Upper lobe of right lung (tissue), 1 donor: ENCODE data around the gene EXOSC3. TPM values are rescaled to one million over a fixed set of nuclear protein-coding genes. Genes with fewer than 3 reads are reported as not detected.
A peak's percentile ranks its signal among the peaks of the same experiment; 100 is the strongest.
"Not testable (repeated sequence)": the region's sequence is repeated elsewhere in the genome, so short reads cannot be mapped to it uniquely, and the experiment has no call there.

Experiments
- ATAC-seq: fragments of 200-7000 bp; cut with Tn5 transposase; one replicate; pipeline ENCODE4 v1.9.1; 2020; ENCODE audit warnings: mild to moderate bottlenecking, moderate library complexity
- DNase-seq: peaks from one replicate; pipeline ENCODE4 v3.0.0-alpha.2; 2020
- H3K27ac ChIP-seq: fragments of 200-600 bp; one replicate; pipeline ENCODE4 v1.8.0; 2022
- H3K27me3 ChIP-seq: fragments of 200-600 bp; one replicate; pipeline ENCODE4 v1.8.0; 2022; ENCODE audit warnings: mild to moderate bottlenecking
- H3K36me3 ChIP-seq: fragments of 200-600 bp; one replicate; pipeline ENCODE4 v1.8.0; 2022
- H3K4me1 ChIP-seq: fragments of 200-600 bp; one replicate; pipeline ENCODE4 v1.8.0; 2022
- H3K4me3 ChIP-seq: fragments of 200-600 bp; one replicate; pipeline ENCODE4 v1.8.0; 2022; ENCODE audit warnings: mild to moderate bottlenecking
- H3K9me3 ChIP-seq: fragments of 200-600 bp; one replicate; pipeline ENCODE4 v1.8.0; 2022
- intact Hi-C: fragments of 100-400 bp; cut with DNase I; formaldehyde crosslinking; loops from one replicate; pipeline ENCODE4 v1.11.0; 2022
- long read RNA-seq: library from polyadenylated mRNA; unstranded; transcript quantifications from one replicate; pipeline ENCODE4 v2.0.0, GENCODE V29; 2021
- total RNA-seq: library from RNA; stranded (reverse); fragmentation: NEBNext Ultra II Directional; extraction: Animal tissue kit (Norgen Biotek cat#: 25700); gene quantifications from one replicate; pipeline ENCODE4 v1.2.1, GENCODE V29; 2021
- TF ChIP-seq, protein P1 (sequence below): fragments of 200-600 bp; IDR thresholded peaks from one replicate; pipeline ENCODE4 v1.8.0; 2022; ENCODE audit warnings: antibody characterized with exemption
- donor health status: DM: no; HTN: yes; CAD: no; lungs with severe emphysema.

EXOSC3 gene
- total RNA-seq, result 23.7 TPM
- long read RNA-seq, transcript EXOSC3-201 (4 exons, 1,806 nt), result major isoform, 11 of 15 reads
- long read RNA-seq, partial matches to known transcripts, result 0 of 15 reads
- long read RNA-seq, other reads (novel, unspliced or antisense), result 2 of 15 reads

- Histone ChIP-seq H3K9me3 (no peaks in the 10 kb centered on the region), H3K4me3 (peak within 1 kb of the TSS; percentile 99), H3K27me3 (no peaks in the 10 kb centered on the region), H3K27ac (peak within 1 kb of the TSS; percentile 88), H3K36me3 (peaks cover 40% of the 10 kb centered on the region), H3K4me1 (peaks cover 16% of the 10 kb centered on the region)
- TF ChIP-seq, protein P1, sequence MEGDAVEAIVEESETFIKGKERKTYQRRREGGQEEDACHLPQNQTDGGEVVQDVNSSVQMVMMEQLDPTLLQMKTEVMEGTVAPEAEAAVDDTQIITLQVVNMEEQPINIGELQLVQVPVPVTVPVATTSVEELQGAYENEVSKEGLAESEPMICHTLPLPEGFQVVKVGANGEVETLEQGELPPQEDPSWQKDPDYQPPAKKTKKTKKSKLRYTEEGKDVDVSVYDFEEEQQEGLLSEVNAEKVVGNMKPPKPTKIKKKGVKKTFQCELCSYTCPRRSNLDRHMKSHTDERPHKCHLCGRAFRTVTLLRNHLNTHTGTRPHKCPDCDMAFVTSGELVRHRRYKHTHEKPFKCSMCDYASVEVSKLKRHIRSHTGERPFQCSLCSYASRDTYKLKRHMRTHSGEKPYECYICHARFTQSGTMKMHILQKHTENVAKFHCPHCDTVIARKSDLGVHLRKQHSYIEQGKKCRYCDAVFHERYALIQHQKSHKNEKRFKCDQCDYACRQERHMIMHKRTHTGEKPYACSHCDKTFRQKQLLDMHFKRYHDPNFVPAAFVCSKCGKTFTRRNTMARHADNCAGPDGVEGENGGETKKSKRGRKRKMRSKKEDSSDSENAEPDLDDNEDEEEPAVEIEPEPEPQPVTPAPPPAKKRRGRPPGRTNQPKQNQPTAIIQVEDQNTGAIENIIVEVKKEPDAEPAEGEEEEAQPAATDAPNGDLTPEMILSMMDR, result no peak
- DNase-seq (peak; percentile 95), ATAC-seq (peak; percentile 98)
- intact Hi-C loops, result no loop called here
These were observed at the start of gene EXOSC3 for GRCh38 chr9:37784616-37785483. EXOSC3 (minus strand) TSS chr9:37785064; CDS start chr9:37785044, 20 bp downstream.

- intact Hi-C loops, result no loop called here
- ATAC-seq (no peak), DNase-seq (no peak)
- Histone ChIP-seq H3K4me1 (no peaks in the 10 kb centered on the region), H3K9me3 (no peaks in the 10 kb centered on the region), H3K27ac (no peak overlapping the region), H3K4me3 (no peak overlapping the region), H3K36me3 (peaks cover 31% of the 10 kb centered on the region), H3K27me3 (no peaks in the 10 kb centered on the region)
- TF ChIP-seq, protein P1, result no peak
These were observed 42.8 kb upstream of the EXOSC3 start for GRCh38 chr9:37827483-37828165.

DNA sequence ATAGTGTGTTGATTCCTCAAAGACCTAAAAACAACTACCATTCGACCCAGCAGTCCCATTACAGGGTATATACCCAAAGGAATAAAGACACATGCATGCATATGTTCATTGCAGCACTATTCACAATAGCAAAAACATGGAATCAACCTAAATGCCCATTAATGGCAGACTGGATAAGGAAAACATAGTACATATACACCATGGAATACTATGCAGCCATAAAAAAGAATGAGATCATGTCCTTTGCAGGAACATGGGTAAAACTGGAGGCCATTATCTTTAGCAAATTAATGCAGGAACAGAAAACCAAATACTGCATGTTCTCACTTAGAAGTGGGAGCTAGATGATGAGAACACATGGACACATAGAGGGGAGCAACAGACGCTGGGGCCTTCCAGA, 40.3 kb upstream of the EXOSC3 start:
- H3K4me3 ChIP-seq, H3K27ac ChIP-seq, H3K9me3 ChIP-seq, H3K4me1 ChIP-seq, DNase-seq, intact Hi-C loops, H3K27me3 ChIP-seq, ATAC-seq: not testable (repeated sequence)
- peaks cover 54% of the 10 kb centered on the region for H3K36me3 ChIP-seq

GRCh38 chr9:37820142-37820541, 35.3 kb upstream of the EXOSC3 start:
- Histone ChIP-seq H3K4me3 (no peak overlapping the region), H3K36me3 (peaks cover 29% of the 10 kb centered on the region), H3K4me1 (no peaks in the 10 kb centered on the region), H3K27ac (no peak overlapping the region), H3K9me3 (no peaks in the 10 kb centered on the region), H3K27me3 (no peaks in the 10 kb centered on the region)
- TF ChIP-seq, protein P1, result no peak
- intact Hi-C loops, result no loop called here
- ATAC-seq (no peak), DNase-seq (no peak)

GRCh38 chr9:37818849-37819248, 34.0 kb upstream of the EXOSC3 start:
- no peak overlapping the region for H3K27ac ChIP-seq
- H3K4me1 ChIP-seq, result no peaks in the 10 kb centered on the region
- H3K36me3 ChIP-seq, result peaks cover 23% of the 10 kb centered on the region
- intact Hi-C loops, result no loop called here
- no peaks in the 10 kb centered on the region for H3K9me3 ChIP-seq
- no peaks in the 10 kb centered on the region for H3K27me3 ChIP-seq
- ATAC-seq, result no peak
- no peak overlapping the region for H3K4me3 ChIP-seq
- no peak for DNase-seq
- TF ChIP-seq, protein P1, result no peak
